Epithelial cell of esophagus (primary cell): Measurements from ENCODE around the gene TRAF2.

Experiments
- DNase-seq: peaks from one replicate; pipeline ENCODE4 v3.0.0; 2010; ENCODE audit warnings: low read depth
- H3K4me3 ChIP-seq: 2 replicates; pipeline ENCODE4 v1.5.1; 2011; ENCODE audit warnings: mild to moderate bottlenecking, low read length, control low read depth
- CTCF ChIP-seq: IDR thresholded peaks from 2 replicates; pipeline ENCODE4 v1.5.1; 2011; ENCODE audit warnings: low read depth, mild to moderate bottlenecking, low read length, control low read depth, inconsistent platforms; ENCODE audit not compliant: insufficient read depth; ENCODE audit errors: missing control alignments

Gene TRAF2

GRCh38 chr9:136969150-136969549 is 82.8 kb downstream of the TRAF2 start:
- no peak overlapping the region for H3K4me3 ChIP-seq
- no peak for TF ChIP-seq CTCF
- no peak for DNase-seq

- no peak overlapping the region for H3K4me3 ChIP-seq
- no peak for DNase-seq
- TF ChIP-seq CTCF: no peak
Measured at GRCh38 chr9:136969774-136970173, 83.5 kb downstream of the TRAF2 start.

DNA sequence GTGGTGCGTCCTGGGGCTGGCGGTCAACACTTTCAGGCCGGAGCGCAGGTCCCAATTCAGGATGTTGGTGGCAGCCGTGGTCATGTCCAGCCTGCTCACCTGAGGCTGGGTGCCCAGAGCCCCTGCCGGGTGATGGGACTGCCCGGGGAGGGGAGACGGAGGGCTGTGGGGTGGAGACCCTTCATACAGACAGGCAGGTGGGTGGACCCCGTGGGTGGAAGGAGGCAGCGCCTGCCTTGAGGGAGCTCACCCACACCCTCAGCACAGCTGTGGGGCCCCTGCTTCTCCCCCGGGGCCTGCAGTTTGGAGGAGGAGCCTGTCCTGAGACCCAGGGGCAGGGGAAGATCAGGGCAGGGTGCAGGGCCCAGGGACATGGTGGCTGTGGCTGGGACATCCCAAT is 84.0 kb downstream of the TRAF2 start:
- DNase-seq: no peak

DNA sequence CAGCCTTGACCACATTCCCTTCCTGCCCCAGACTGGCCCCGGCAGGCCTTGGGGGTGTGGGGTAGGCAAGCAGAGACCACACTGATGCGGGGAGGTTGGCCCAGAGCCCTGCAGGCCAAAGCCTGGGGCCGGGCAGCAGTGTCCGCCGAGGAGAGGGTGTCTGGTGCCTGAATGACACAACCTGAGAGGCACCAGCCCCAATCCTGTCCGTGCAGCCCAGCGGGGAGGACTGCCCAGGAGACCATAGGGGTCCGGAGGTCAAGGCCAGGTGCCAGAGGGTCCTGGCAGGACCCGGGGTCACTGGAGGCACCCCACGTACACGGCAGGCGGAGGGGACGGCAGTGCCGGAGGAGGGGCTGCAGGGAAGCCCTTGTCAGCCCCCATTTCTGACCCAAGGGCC is 85.4 kb downstream of the TRAF2 start:
- no peak for DNase-seq
- no peak for TF ChIP-seq CTCF
- no peak overlapping the region for H3K4me3 ChIP-seq

More for the DNA sequence above, 84.0 kb downstream of the TRAF2 start:
- TF ChIP-seq CTCF: no peak
- H3K4me3 ChIP-seq: no peak overlapping the region

- TF ChIP-seq CTCF: no peak
Measured at GRCh38 chr9:136972335-136972734, 86.0 kb downstream of the TRAF2 start.

GRCh38 chr9:136972743-136973142 is 86.4 kb downstream of the TRAF2 start:
- no peak for DNase-seq
- H3K4me3 ChIP-seq: no peak overlapping the region
- TF ChIP-seq CTCF: no peak

More at GRCh38 chr9:136972335-136972734, 86.0 kb downstream of the TRAF2 start:
- DNase-seq: no peak
- no peak overlapping the region for H3K4me3 ChIP-seq
